ENCODE measurements around the gene MAGI1.

Gene MAGI1

DNA sequence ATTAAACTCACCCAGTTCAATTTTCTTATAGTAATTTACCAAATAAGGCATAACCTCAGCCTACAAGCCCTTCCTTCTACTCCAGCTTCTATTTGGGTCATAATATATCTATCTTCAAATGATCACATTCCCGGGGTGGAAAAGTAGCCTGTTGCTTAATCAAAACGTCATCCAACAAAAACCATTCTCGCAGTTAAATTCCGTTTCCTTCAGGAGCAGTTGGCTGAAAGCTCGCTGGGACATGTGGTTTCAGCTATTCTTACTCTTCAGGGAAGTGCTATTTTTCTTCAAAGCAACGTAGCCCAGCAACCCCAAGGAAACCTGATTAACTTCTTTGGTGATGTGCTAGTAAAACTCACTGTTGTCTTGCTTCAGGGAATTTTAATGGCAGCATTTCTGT lies 59.6 kb downstream of the MAGI1 start:
- DNase-seq (ENCODE audit: low read depth in 1 of 2, low spot score in 1 of 2), result no peak
- H3K27ac ChIP-seq (replicated peaks), result no peak overlapping the region
- H3K4me3 ChIP-seq (replicated peaks; ENCODE audit: insufficient read depth, low read length), result no peak overlapping the region
- TF ChIP-seq GABPA (IDR thresholded peaks at IDR 0.05; ENCODE audit: low read depth), result no peak
- TF ChIP-seq REST (IDR thresholded peaks at IDR 0.05; ENCODE audit: insufficient replicate concordance, low read depth), result no peak
- TF ChIP-seq SPI1 (IDR thresholded peaks at IDR 0.05; ENCODE audit: borderline replicate concordance, low read depth), result no peak
- TF ChIP-seq CTCF (IDR thresholded peaks at IDR 0.05; ENCODE audit: insufficient read depth, low read length), result no peak
- no peak for TF ChIP-seq POLR2AphosphoS5 (IDR thresholded peaks at IDR 0.05; ENCODE audit: low read depth)
- no peaks in the 10 kb centered on the region for H3K27me3 ChIP-seq (ENCODE audit: insufficient read depth, poor library complexity, severe bottlenecking)

DNA sequence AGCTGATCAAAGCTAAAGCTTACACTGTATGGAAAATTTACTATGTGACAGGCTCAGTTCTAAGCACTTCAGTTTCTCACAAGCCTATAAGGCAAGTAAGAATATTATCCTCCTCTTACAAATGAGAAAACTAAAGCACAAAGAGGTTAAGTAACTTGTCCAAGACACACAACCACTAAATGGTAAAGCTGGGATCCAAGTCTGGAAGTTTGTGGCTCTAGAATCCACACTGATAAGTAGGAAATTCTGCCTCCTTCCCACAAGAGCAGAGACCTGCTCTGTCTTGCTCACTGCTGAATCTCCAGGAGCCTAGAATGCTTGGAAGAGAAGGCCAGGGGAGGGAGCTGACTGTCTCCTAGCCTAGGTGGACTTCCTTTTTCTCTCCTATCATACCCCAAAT lies 60.6 kb downstream of the MAGI1 start:
- TF ChIP-seq CTCF (IDR thresholded peaks at IDR 0.05; ENCODE audit: insufficient read depth, low read length) (no peak), POLR2AphosphoS5 (IDR thresholded peaks at IDR 0.05; ENCODE audit: low read depth) (no peak), SPI1 (IDR thresholded peaks at IDR 0.05; ENCODE audit: borderline replicate concordance, low read depth) (no peak), GABPA (IDR thresholded peaks at IDR 0.05; ENCODE audit: low read depth) (no peak), REST (IDR thresholded peaks at IDR 0.05; ENCODE audit: insufficient replicate concordance, low read depth) (no peak)
- Histone ChIP-seq H3K27me3 (ENCODE audit: insufficient read depth, poor library complexity, severe bottlenecking) (no peaks in the 10 kb centered on the region), H3K27ac (replicated peaks) (no peak overlapping the region), H3K4me3 (replicated peaks; ENCODE audit: insufficient read depth, low read length) (no peak overlapping the region)
- DNase-seq (ENCODE audit: low read depth in 1 of 2, low spot score in 1 of 2), result no peak

- Histone ChIP-seq H3K27ac (replicated peaks) (no peak overlapping the region), H3K27me3 (ENCODE audit: insufficient read depth, poor library complexity, severe bottlenecking) (no peaks in the 10 kb centered on the region), H3K4me3 (replicated peaks; ENCODE audit: insufficient read depth, low read length) (no peak overlapping the region)
- TF ChIP-seq CTCF (IDR thresholded peaks at IDR 0.05; ENCODE audit: insufficient read depth, low read length) (no peak), GABPA (IDR thresholded peaks at IDR 0.05; ENCODE audit: low read depth) (no peak), REST (IDR thresholded peaks at IDR 0.05; ENCODE audit: insufficient replicate concordance, low read depth) (no peak), POLR2AphosphoS5 (IDR thresholded peaks at IDR 0.05; ENCODE audit: low read depth) (no peak), SPI1 (IDR thresholded peaks at IDR 0.05; ENCODE audit: borderline replicate concordance, low read depth) (no peak)
- no peak for DNase-seq (ENCODE audit: low read depth in 1 of 2, low spot score in 1 of 2)
These were observed 63.7 kb downstream of the MAGI1 start for GRCh38 chr3:65975032-65975431.

Measured in HL-60 (cell line).